ENCODE measurements around the gene SHROOM3. TPM values are rescaled to one million over a fixed set of nuclear protein-coding genes. Genes with fewer than 3 reads are reported as not detected.

Gene SHROOM3
- total and polyA plus RNA-seq, 4 donors = 4.7 to 25.8 (median 8.7) TPM

DNA sequence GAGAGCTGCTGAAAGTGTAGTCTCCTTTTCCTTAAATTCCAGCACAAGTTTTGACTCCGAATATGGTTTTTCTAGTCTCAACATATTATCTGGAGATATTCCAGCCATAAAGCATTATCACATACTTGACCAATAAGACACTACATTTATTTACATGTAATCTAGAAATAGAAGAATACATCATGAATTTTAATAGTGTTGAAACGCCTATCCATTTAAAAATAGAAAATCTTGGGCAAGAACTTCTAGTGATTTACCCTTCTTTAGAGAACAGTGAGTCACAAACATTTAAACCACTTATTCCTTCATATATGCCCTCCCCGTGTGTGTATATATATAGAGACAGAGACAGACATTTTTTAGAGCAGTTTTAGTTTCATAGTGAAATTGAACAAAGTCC lies 301.4 kb downstream of the SHROOM3 start:
- no peaks in the 10 kb centered on the region for H3K27me3 ChIP-seq (ENCODE audit: control insufficient read depth in 4 of 4, insufficient read depth in 4 of 4, low read length in 3 of 4)
- H3K36me3 ChIP-seq (ENCODE audit: control insufficient read depth in 4 of 4, insufficient read depth in 3 of 4, low read depth in 1 of 4, low read length in 3 of 4) = peaks cover 11 to 17% (median 15%) of the 10 kb centered on the region in 4 donors
- H3K9me3 ChIP-seq (ENCODE audit: control insufficient read depth in 4 of 4, low read length in 3 of 4) = no peaks in the 10 kb centered on the region
- TF ChIP-seq FOXA2 (IDR thresholded peaks at IDR 0.05) (no peak), GABPA (IDR thresholded peaks at IDR 0.05 in 1 of 2, conservative IDR thresholded peaks at IDR 0.05 in 1 of 2) (no peak), FOXA1 (IDR thresholded peaks at IDR 0.05) (no peak), YY1 (IDR thresholded peaks at IDR 0.05) (no peak), HNF4A (conservative IDR thresholded peaks at IDR 0.05) (no peak), HNF4G (IDR thresholded peaks at IDR 0.05) (no peak), SP1 (IDR thresholded peaks at IDR 0.05) (no peak), NR2F2 (IDR thresholded peaks at IDR 0.05) (no peak), RXRA (IDR thresholded peaks at IDR 0.05) (no peak), EGR1 (IDR thresholded peaks at IDR 0.05; ENCODE audit: low read depth in 2 of 2) (no peak), RAD21 (IDR thresholded peaks at IDR 0.05) (no peak), TAF1 (conservative IDR thresholded peaks at IDR 0.05) (no peak), JUND (IDR thresholded peaks at IDR 0.05) (no peak)
- TF ChIP-seq, protein P1, sequence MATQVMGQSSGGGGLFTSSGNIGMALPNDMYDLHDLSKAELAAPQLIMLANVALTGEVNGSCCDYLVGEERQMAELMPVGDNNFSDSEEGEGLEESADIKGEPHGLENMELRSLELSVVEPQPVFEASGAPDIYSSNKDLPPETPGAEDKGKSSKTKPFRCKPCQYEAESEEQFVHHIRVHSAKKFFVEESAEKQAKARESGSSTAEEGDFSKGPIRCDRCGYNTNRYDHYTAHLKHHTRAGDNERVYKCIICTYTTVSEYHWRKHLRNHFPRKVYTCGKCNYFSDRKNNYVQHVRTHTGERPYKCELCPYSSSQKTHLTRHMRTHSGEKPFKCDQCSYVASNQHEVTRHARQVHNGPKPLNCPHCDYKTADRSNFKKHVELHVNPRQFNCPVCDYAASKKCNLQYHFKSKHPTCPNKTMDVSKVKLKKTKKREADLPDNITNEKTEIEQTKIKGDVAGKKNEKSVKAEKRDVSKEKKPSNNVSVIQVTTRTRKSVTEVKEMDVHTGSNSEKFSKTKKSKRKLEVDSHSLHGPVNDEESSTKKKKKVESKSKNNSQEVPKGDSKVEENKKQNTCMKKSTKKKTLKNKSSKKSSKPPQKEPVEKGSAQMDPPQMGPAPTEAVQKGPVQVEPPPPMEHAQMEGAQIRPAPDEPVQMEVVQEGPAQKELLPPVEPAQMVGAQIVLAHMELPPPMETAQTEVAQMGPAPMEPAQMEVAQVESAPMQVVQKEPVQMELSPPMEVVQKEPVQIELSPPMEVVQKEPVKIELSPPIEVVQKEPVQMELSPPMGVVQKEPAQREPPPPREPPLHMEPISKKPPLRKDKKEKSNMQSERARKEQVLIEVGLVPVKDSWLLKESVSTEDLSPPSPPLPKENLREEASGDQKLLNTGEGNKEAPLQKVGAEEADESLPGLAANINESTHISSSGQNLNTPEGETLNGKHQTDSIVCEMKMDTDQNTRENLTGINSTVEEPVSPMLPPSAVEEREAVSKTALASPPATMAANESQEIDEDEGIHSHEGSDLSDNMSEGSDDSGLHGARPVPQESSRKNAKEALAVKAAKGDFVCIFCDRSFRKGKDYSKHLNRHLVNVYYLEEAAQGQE (IDR thresholded peaks at IDR 0.05) = no peak
- TF ChIP-seq, protein P2, sequence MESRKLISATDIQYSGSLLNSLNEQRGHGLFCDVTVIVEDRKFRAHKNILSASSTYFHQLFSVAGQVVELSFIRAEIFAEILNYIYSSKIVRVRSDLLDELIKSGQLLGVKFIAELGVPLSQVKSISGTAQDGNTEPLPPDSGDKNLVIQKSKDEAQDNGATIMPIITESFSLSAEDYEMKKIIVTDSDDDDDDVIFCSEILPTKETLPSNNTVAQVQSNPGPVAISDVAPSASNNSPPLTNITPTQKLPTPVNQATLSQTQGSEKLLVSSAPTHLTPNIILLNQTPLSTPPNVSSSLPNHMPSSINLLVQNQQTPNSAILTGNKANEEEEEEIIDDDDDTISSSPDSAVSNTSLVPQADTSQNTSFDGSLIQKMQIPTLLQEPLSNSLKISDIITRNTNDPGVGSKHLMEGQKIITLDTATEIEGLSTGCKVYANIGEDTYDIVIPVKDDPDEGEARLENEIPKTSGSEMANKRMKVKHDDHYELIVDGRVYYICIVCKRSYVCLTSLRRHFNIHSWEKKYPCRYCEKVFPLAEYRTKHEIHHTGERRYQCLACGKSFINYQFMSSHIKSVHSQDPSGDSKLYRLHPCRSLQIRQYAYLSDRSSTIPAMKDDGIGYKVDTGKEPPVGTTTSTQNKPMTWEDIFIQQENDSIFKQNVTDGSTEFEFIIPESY (IDR thresholded peaks at IDR 0.05) = no peak
- TF ChIP-seq, protein P3, sequence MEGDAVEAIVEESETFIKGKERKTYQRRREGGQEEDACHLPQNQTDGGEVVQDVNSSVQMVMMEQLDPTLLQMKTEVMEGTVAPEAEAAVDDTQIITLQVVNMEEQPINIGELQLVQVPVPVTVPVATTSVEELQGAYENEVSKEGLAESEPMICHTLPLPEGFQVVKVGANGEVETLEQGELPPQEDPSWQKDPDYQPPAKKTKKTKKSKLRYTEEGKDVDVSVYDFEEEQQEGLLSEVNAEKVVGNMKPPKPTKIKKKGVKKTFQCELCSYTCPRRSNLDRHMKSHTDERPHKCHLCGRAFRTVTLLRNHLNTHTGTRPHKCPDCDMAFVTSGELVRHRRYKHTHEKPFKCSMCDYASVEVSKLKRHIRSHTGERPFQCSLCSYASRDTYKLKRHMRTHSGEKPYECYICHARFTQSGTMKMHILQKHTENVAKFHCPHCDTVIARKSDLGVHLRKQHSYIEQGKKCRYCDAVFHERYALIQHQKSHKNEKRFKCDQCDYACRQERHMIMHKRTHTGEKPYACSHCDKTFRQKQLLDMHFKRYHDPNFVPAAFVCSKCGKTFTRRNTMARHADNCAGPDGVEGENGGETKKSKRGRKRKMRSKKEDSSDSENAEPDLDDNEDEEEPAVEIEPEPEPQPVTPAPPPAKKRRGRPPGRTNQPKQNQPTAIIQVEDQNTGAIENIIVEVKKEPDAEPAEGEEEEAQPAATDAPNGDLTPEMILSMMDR (IDR thresholded peaks at IDR 0.05; ENCODE audit: low read depth, low read length, missing input control) = no peak
- TF ChIP-seq, protein P4, sequence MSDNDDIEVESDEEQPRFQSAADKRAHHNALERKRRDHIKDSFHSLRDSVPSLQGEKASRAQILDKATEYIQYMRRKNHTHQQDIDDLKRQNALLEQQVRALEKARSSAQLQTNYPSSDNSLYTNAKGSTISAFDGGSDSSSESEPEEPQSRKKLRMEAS (IDR thresholded peaks at IDR 0.05) = no peak
- TF ChIP-seq, protein P5, sequence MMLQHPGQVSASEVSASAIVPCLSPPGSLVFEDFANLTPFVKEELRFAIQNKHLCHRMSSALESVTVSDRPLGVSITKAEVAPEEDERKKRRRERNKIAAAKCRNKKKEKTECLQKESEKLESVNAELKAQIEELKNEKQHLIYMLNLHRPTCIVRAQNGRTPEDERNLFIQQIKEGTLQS (IDR thresholded peaks at IDR 0.05) = no peak
- H3K9ac ChIP-seq (ENCODE audit: low read depth in 1 of 2, low read length in 2 of 2) = no peak overlapping the region
- 78% methylated on average over 3 of the region's 3 CpGs for WGBS
- no peak for DNase-seq (ENCODE audit: low spot score)
- no peak overlapping the region for H3K27ac ChIP-seq (ENCODE audit: low read depth in 1 of 2, low read length in 2 of 2)
- H3K4me3 ChIP-seq (ENCODE audit: low read depth in 1 of 3, low read length in 3 of 3) = no peak overlapping the region
- H3K4me1 ChIP-seq (ENCODE audit: control insufficient read depth in 4 of 4, insufficient read depth in 4 of 4, low read length in 3 of 4) = no peaks in the 10 kb centered on the region

Data from liver (tissue), 9 donors.